NT2/D1 (cell line): Measurements from ENCODE around the gene DDX49.
A peak's percentile ranks its signal among the peaks of the same experiment; 100 is the strongest.

Source experiments
- DNase-seq: peaks from one replicate; pipeline ENCODE4 v3.0.0-alpha.2; 2011; ENCODE audit warnings: low read depth, low spot score
- H3K27me3 ChIP-seq: 2 replicates; pipeline ENCODE4 v1.6.0; 2011; ENCODE audit warnings: mild to moderate bottlenecking; ENCODE audit not compliant: insufficient read length, insufficient read depth
- H3K36me3 ChIP-seq: 2 replicates; pipeline ENCODE4 v1.6.1; 2011; ENCODE audit warnings: mild to moderate bottlenecking, low read length, mixed read lengths; ENCODE audit not compliant: insufficient read depth, insufficient read length
- H3K4me1 ChIP-seq: 2 replicates; pipeline ENCODE4 v1.5.1; 2011; ENCODE audit not compliant: insufficient read depth, insufficient read length
- H3K4me3 ChIP-seq: 2 replicates; pipeline ENCODE4 v1.5.1; 2011; ENCODE audit warnings: low read depth; ENCODE audit not compliant: insufficient read length
- H3K9ac ChIP-seq: 2 replicates; pipeline ENCODE4 v1.6.0; 2011; ENCODE audit warnings: low read depth; ENCODE audit not compliant: insufficient read length
- H3K9me3 ChIP-seq: 2 replicates; pipeline ENCODE4 v1.5.1; 2011; ENCODE audit warnings: mild to moderate bottlenecking, low read length; ENCODE audit not compliant: insufficient read depth
- SUZ12 ChIP-seq: IDR thresholded peaks from 2 replicates; pipeline ENCODE4 v1.6.1; 2011; ENCODE audit not compliant: insufficient read length, insufficient read depth; ENCODE audit errors: extremely low read depth
- YY1 ChIP-seq: IDR thresholded peaks from 2 replicates; pipeline ENCODE4 v1.6.1; 2011; ENCODE audit not compliant: insufficient read length, insufficient read depth
- ZNF274 ChIP-seq: IDR thresholded peaks from 2 replicates; pipeline ENCODE4 v1.6.1; 2011; ENCODE audit warnings: mild to moderate bottlenecking, low read depth, low read length

DDX49 gene, protein sequence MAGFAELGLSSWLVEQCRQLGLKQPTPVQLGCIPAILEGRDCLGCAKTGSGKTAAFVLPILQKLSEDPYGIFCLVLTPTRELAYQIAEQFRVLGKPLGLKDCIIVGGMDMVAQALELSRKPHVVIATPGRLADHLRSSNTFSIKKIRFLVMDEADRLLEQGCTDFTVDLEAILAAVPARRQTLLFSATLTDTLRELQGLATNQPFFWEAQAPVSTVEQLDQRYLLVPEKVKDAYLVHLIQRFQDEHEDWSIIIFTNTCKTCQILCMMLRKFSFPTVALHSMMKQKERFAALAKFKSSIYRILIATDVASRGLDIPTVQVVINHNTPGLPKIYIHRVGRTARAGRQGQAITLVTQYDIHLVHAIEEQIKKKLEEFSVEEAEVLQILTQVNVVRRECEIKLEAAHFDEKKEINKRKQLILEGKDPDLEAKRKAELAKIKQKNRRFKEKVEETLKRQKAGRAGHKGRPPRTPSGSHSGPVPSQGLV

GRCh38 chr19:18919086-18919899 is at the start of gene DDX49, which contains the start of gene COPE:
Gene DDX49, plus strand, starts transcription at chr19:18919715. Its CDS starts 27 bp downstream, at chr19:18919742.
Gene COPE, minus strand, starts transcription at chr19:18919387. Its CDS starts 39 bp downstream, at chr19:18919348.
- Histone ChIP-seq H3K9ac (peak within 1 kb of the TSS; percentile 94), H3K9me3 (no peaks in the 10 kb centered on the region), H3K27me3 (no peaks in the 10 kb centered on the region), H3K4me3 (peak within 1 kb of the TSS; percentile 94), H3K4me1 (peaks cover 4% of the 10 kb centered on the region), H3K36me3 (peaks cover 58% of the 10 kb centered on the region)
- DNase-seq = peak; percentile 99
- TF ChIP-seq YY1 = peak; percentile 53
- TF ChIP-seq SUZ12 = no peak

DNA sequence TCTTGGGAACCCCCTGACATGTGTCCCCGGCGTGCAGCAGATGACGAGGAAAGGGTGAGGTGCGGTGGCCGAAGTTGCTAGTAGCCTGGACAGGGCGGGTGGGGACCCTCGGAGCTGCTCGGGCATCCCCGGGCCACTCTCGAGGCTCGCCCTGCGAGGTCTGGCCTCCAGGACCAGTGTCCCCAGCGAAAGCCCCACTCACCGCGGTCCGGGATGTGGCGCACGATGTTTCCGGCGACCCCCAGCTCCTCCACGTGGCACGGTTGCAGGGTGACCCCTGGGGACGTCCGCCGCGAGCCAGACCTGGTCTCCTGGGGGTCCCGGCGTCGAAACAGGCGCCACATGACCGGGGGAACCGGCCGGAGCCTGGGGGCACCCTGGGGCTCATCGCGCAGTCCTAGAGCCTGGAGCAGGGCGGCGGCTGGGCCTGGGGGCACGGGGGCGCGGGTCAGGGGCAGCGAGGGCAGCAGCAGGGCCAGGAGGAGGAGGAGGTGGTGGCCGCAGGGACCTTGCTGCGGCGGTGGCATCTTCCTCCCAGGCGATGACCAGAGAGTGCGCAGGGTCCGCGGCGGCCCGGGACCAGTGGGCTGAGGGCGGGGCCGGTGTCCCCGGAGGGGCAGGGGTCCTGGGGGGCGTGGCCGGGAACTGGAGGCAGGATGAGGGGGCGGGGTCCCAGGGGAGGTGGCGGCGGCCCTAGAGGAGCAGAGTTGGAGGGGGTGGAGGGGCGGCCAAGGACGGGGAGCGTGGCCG is 49.6 kb upstream of the DDX49 start:
- Histone ChIP-seq H3K36me3 (peaks cover 72% of the 10 kb centered on the region), H3K9me3 (no peaks in the 10 kb centered on the region), H3K4me3 (no peak overlapping the region), H3K9ac (no peak overlapping the region), H3K27me3 (no peaks in the 10 kb centered on the region), H3K4me1 (peaks cover 8% of the 10 kb centered on the region)
- TF ChIP-seq SUZ12 (no peak), YY1 (no peak), ZNF274 (no peak)
- DNase-seq = no peak

GRCh38 chr19:18870531-18871172 is 48.9 kb upstream of the DDX49 start:
- no peak overlapping the region for H3K9ac ChIP-seq
- TF ChIP-seq SUZ12 = no peak
- TF ChIP-seq ZNF274 = no peak
- no peak for TF ChIP-seq YY1
- H3K4me3 ChIP-seq = no peak overlapping the region
- H3K4me1 ChIP-seq = peaks cover 8% of the 10 kb centered on the region
- DNase-seq = no peak
- peaks cover 69% of the 10 kb centered on the region for H3K36me3 ChIP-seq
- H3K9me3 ChIP-seq = no peaks in the 10 kb centered on the region
- H3K27me3 ChIP-seq = no peaks in the 10 kb centered on the region

DNA sequence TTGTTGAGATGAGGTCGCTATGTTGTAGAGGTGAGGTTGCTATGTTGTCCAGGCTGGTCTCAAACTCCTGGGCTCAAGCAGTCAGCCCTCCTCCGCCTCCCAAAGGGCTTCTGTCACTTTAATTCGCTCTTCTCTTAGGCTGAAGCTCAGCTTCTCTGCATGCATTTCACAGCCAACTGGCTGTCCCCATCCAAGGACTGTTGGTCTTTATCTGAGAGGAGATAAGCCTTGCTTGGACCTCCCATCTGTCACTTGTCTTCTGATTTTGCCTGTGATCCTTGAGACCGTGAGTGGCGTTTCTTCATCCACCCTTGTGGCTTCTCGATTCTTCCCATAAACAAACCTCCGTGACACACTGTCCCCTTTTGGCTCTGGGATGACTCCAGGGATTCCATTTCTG is 48.0 kb upstream of the DDX49 start:
- H3K27me3 ChIP-seq = no peaks in the 10 kb centered on the region
- peaks cover 3% of the 10 kb centered on the region; the same call in 1 of the 2 replicates for H3K9me3 ChIP-seq
- H3K36me3 ChIP-seq = peaks cover 68% of the 10 kb centered on the region
- H3K4me3 ChIP-seq = no peak overlapping the region
- H3K9ac ChIP-seq = no peak overlapping the region
- no peak for DNase-seq
- peaks cover 2% of the 10 kb centered on the region for H3K4me1 ChIP-seq
- TF ChIP-seq SUZ12 (no peak), ZNF274 (no peak), YY1 (no peak)

DNA sequence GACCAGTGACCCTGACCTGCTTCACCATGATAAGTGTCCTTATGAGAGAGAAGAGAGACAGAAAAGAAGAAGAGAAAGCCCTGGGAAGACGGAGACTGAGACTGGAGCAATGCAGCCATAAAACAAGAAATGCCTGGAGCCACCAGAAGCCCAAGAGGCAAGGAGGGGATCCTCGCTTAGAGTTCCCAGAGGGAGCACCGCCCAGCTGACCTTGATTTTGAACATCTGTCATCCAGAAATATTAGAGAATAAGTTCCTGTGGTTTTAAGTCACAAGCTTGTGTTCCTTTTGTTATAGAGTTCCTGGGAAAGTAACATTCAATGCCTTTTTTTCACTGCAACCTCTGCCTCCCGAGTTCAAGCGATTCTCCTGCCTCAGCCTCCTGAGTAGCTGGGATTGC is 43.8 kb upstream of the DDX49 start:
- Histone ChIP-seq H3K27me3 (no peaks in the 10 kb centered on the region), H3K36me3 (peaks cover 65% of the 10 kb centered on the region), H3K9me3 (peaks cover 12% of the 10 kb centered on the region; the same call in 1 of the 2 replicates), H3K4me1 (peaks cover 2% of the 10 kb centered on the region), H3K9ac (no peak overlapping the region), H3K4me3 (no peak overlapping the region)
- no peak for DNase-seq
- TF ChIP-seq ZNF274 = no peak
- TF ChIP-seq SUZ12 = no peak
- no peak for TF ChIP-seq YY1

DNA sequence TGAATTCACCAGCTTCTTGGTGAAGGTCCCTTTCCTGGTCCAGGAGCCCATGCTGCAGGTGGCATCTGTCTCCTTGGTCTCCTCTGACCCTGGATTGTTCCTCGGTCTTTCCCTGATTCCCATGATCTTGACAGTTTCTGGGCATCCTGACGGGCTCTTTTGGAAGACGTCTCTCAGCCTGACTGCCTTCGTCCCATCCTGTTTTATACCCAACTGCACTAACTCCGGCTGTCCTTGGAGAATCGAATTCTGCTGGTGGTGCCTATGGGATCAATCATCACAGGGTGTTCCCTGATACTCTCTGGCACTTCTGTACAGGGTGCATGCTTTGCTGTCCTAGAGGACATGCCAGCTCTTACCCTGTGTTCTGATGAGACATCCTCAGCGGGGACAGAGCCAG is 42.6 kb upstream of the DDX49 start:
- H3K27me3 ChIP-seq = no peaks in the 10 kb centered on the region
- no peak for TF ChIP-seq YY1
- no peak for TF ChIP-seq SUZ12
- TF ChIP-seq ZNF274 = no peak

More for the DNA sequence above, 42.6 kb upstream of the DDX49 start:
- Histone ChIP-seq H3K9me3 (peaks cover 12% of the 10 kb centered on the region; the same call in 1 of the 2 replicates), H3K4me3 (no peak overlapping the region), H3K4me1 (peaks cover 2% of the 10 kb centered on the region), H3K36me3 (peaks cover 71% of the 10 kb centered on the region), H3K9ac (no peak overlapping the region)
- no peak for DNase-seq
